ENCODE results near the gene EVI5L. TPM values are rescaled to one million over a fixed set of nuclear protein-coding genes. Genes with fewer than 3 reads are reported as not detected.

EVI5L gene
- total and polyA plus RNA-seq, 2 of the 13 experiments (the other 11 are each of a cell fraction or from before 2014, with no cell fraction given): 1.7 to 2.4 TPM

GRCh38 chr19:7871437-7872305, 41.7 kb downstream of the EVI5L start (continued):
- TF ChIP-seq CSRNP1 (CRISPR knock-in tag; IDR thresholded peaks at IDR 0.05) (0 out of 2 replicates have a peak, but pooled peaks have one; percentile 59), ZNF687 (CRISPR knock-in tag; IDR thresholded peaks at IDR 0.05) (peak; percentile 28; the same call in 1 of the 2 replicates), HOXA7 (CRISPR knock-in tag; IDR thresholded peaks at IDR 0.05) (no peak), HNF1A (IDR thresholded peaks at IDR 0.05; ENCODE audit: low read depth) (no peak), HNF1A (CRISPR knock-in tag; IDR thresholded peaks at IDR 0.05; ENCODE audit: borderline replicate concordance) (0 out of 2 replicates have a peak, but pooled peaks have one; percentile 25), HMGXB4 (CRISPR knock-in tag; IDR thresholded peaks at IDR 0.05; ENCODE audit: borderline replicate concordance in 1 of 2, low read depth in 1 of 2) (0 out of 4 replicates have a peak, but pooled peaks of 1 of the 2 experiments have one; percentile 30), MIER3 (CRISPR knock-in tag; IDR thresholded peaks at IDR 0.05; ENCODE audit: borderline replicate concordance) (0 out of 2 replicates have a peak, but pooled peaks have one; percentile 17), CREB1 (IDR thresholded peaks at IDR 0.05) (0 out of 2 replicates have a peak, but pooled peaks have one; percentile 4), CREB1 (CRISPR knock-in tag; IDR thresholded peaks at IDR 0.05) (no peak), ZNF724P (CRISPR knock-in tag; IDR thresholded peaks at IDR 0.05; ENCODE audit: borderline replicate concordance) (0 out of 2 replicates have a peak, but pooled peaks have one; percentile 35), GTF3A (CRISPR knock-in tag; conservative IDR thresholded peaks at IDR 0.05) (0 out of 2 replicates have a peak, but pooled peaks have one; percentile 31)
